ENCODE measurements around the gene SHH. TPM values are rescaled to one million over a fixed set of nuclear protein-coding genes. Genes with fewer than 3 reads are reported as not detected.
A peak's percentile ranks its signal among the peaks of the same experiment; 100 is the strongest.

SHH gene
- total and polyA plus RNA-seq, 2 of the 13 experiments (the other 11 are each of a cell fraction or from before 2014, with no cell fraction given) = 1.9 to 3.4 TPM

DNA sequence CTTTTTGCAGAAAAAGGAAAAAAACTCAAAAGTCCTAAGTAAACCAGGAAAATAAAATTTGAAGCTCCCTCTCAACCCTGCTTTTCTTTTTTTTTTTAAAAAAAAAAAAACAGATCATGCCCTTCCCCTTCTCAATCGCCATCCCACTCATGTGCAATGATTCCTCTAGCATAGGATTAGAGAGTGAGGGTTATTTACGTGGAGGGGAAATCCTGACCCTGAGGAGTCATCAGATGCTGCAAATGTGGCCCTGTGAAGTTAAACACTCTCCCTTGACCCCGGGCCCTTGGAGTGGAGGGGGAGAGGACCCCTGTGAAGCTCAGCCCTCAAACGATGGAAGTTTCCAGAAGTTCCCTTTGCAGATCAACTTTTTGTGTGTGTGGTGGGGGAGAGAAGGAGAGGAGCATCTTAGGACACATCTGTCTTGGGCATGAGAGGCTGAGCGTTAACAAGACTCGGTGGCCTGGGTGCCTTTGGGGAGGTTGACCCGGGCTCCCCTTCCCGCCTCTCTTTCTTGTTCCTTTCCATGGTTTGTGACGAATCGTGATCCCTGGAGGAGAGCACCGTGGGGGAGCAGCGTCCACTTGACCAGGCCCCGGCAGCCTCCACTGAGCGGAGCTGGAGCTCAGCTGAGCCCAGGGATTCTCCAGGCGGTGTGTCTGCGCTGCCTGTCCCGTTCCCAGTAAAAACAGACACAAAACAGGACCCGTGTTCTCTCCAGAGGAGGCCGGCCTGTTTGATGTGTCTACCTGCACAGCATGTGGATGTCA lies 1.5 kb upstream of the SHH start:
- H3K9me3 ChIP-seq (ENCODE audit: low read length) = no peaks in the 10 kb centered on the region
- TF ChIP-seq KLF9 (CRISPR knock-in tag; IDR thresholded peaks at IDR 0.05; ENCODE audit: low read depth) (no peak), FOXJ3 (CRISPR knock-in tag; IDR thresholded peaks at IDR 0.05; ENCODE audit: borderline replicate concordance) (0 out of 2 replicates have a peak, but pooled peaks have one; percentile 3)
- no peaks in the 10 kb centered on the region for H3K36me3 ChIP-seq (replicated peaks in 1 of 2; ENCODE audit: control insufficient read depth in 1 of 2, insufficient read depth in 2 of 2, low read length in 2 of 2)
- intact Hi-C loops (cut with micrococcal nuclease; ENCODE audit: unreplicated experiment) (loop anchor here (2.0 to 5.0 kb wide), 3 partner anchors 343 to 1004 kb away; no protein-coding TSS in a partner anchor), in situ Hi-C loops (cut with HindIII; ENCODE audit: extremely low pct_ligation_motif_present, low pct_unique_long_range_greater_than_20kb) (loop anchor here (5.0 to 25.0 kb wide), 3 partner anchors 151 to 824 kb away; partner anchors contain the start of gene RNF32)
- POLR2A ChIA-PET = interaction anchor here (0.9 to 2.4 kb wide), 2 partner anchors 148 to 801 kb away, joined by 3 to 14 read pairs; no protein-coding TSS in a partner anchor
- H3K27me3 ChIP-seq (ENCODE audit: control insufficient read depth in 1 of 2, insufficient read depth in 2 of 2, low read length in 2 of 2) = peaks cover 7 to 69% of the 10 kb centered on the region in 2 experiments; a peak in 4 of 5 replicates
- no peak overlapping the region for H3K9ac ChIP-seq (ENCODE audit: insufficient read depth, low read depth, low read length)
- ATAC-seq (no peak), FAIRE-seq (no peak), DNase-seq (ENCODE audit: low spot score) (no peak)
- H3K4me1 ChIP-seq (ENCODE audit: insufficient read depth, low read length) = peaks cover 44% of the 10 kb centered on the region
- H2AFZ ChIP-seq (ENCODE audit: low read length) = no peak overlapping the region
- H3K4me3 ChIP-seq (replicated peaks in 1 of 3; ENCODE audit: insufficient read depth in 1 of 3, low read depth in 2 of 3, low read length in 3 of 3) = no peak overlapping the region
- H4K20me1 ChIP-seq (ENCODE audit: insufficient read depth, low read length) = peaks cover 5% of the 10 kb centered on the region; the same call in 1 of the 2 replicates
- CTCF ChIA-PET (ENCODE audit: low intra/inter-chr PET ratio, low total read pairs) = no interaction called here
- H3K4me2 ChIP-seq (ENCODE audit: low read depth, low read length) = peak overlapping the region; percentile 15; the same call in 1 of the 2 replicates
- no peaks in the 10 kb centered on the region for H3K79me2 ChIP-seq (ENCODE audit: insufficient read depth, low read length)
- BruUV-seq (replicated peaks) = no TSS peak
- H3K27ac ChIP-seq (ENCODE audit: extremely low read length, insufficient read depth, low read length) = no peak overlapping the region
- WGBS (ENCODE audit: low lambda C conversion rate) = 34% methylated on average over 7 of the region's 19 CpGs

DNA sequence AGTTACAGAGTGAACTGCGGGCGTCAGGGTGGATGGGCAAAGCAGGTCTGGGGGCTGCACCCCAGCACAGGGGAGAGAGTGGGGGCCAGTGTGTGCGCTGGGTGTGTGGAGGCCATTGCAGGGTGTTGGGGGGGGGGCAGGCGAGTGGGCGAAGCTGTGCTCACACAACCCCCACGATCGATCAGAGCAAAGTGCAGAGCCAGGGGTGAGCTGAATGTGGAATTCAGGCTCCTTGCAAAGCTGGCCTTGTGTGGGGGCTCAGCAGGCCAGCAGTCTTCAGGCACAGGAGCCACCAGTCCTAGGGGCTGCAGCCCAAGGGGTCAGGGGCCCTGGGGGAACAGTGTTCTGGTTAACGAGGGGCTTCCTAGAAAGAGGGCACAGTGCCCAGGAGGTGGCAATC lies 862 bp upstream of the SHH start:
- Histone ChIP-seq H3K9me3 (ENCODE audit: low read length) (no peaks in the 10 kb centered on the region), H3K36me3 (replicated peaks in 1 of 2; ENCODE audit: control insufficient read depth in 1 of 2, insufficient read depth in 2 of 2, low read length in 2 of 2) (no peaks in the 10 kb centered on the region), H3K4me2 (ENCODE audit: low read depth, low read length) (peak overlapping the region; percentile 15), H3K27me3 (ENCODE audit: control insufficient read depth in 1 of 2, insufficient read depth in 2 of 2, low read length in 2 of 2) (peaks cover 7 to 63% of the 10 kb centered on the region in 2 experiments; a peak in 4 of 5 replicates), H3K27ac (ENCODE audit: extremely low read length, insufficient read depth, low read length) (no peak overlapping the region), H3K4me1 (ENCODE audit: insufficient read depth, low read length) (peaks cover 44% of the 10 kb centered on the region), H3K9ac (ENCODE audit: insufficient read depth, low read depth, low read length) (no peak overlapping the region), H4K20me1 (ENCODE audit: insufficient read depth, low read length) (peaks cover 5% of the 10 kb centered on the region; the same call in 1 of the 2 replicates), H3K79me2 (ENCODE audit: insufficient read depth, low read length) (no peaks in the 10 kb centered on the region), H2AFZ (ENCODE audit: low read length) (no peak overlapping the region), H3K4me3 (replicated peaks in 1 of 3; ENCODE audit: insufficient read depth in 1 of 3, low read depth in 2 of 3, low read length in 3 of 3) (peak overlapping the region in 1 of 3 experiments; percentile 7; a peak in 1 of 6 replicates)
- no TSS peak for BruUV-seq (replicated peaks)
- DNase-seq (ENCODE audit: low spot score) = no peak
- FAIRE-seq = no peak
- in situ Hi-C loops (cut with HindIII; ENCODE audit: extremely low pct_ligation_motif_present, low pct_unique_long_range_greater_than_20kb) = loop anchor here (5.0 to 25.0 kb wide), 3 partner anchors 152 to 824 kb away; partner anchors contain the start of gene RNF32
- ATAC-seq = no peak
- CTCF ChIA-PET (ENCODE audit: low intra/inter-chr PET ratio, low total read pairs) = no interaction called here
- POLR2A ChIA-PET = interaction anchor here (0.9 to 2.4 kb wide), 2 partner anchors 149 to 802 kb away, joined by 3 to 14 read pairs; no protein-coding TSS in a partner anchor
- 3% methylated on average over 4 of the region's 8 CpGs for WGBS (ENCODE audit: low lambda C conversion rate)
- intact Hi-C loops (cut with micrococcal nuclease; ENCODE audit: unreplicated experiment) = loop anchor here (5.0 kb wide), 2 partner anchors 659 to 1004 kb away; no protein-coding TSS in a partner anchor
- TF ChIP-seq MAFG (CRISPR knock-in tag; IDR thresholded peaks at IDR 0.05) = no peak
- TF ChIP-seq, protein P1, sequence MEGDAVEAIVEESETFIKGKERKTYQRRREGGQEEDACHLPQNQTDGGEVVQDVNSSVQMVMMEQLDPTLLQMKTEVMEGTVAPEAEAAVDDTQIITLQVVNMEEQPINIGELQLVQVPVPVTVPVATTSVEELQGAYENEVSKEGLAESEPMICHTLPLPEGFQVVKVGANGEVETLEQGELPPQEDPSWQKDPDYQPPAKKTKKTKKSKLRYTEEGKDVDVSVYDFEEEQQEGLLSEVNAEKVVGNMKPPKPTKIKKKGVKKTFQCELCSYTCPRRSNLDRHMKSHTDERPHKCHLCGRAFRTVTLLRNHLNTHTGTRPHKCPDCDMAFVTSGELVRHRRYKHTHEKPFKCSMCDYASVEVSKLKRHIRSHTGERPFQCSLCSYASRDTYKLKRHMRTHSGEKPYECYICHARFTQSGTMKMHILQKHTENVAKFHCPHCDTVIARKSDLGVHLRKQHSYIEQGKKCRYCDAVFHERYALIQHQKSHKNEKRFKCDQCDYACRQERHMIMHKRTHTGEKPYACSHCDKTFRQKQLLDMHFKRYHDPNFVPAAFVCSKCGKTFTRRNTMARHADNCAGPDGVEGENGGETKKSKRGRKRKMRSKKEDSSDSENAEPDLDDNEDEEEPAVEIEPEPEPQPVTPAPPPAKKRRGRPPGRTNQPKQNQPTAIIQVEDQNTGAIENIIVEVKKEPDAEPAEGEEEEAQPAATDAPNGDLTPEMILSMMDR (CRISPR knock-in tag; IDR thresholded peaks at IDR 0.05) = no peak; the same call in 1 of the 2 replicates
- TF ChIP-seq, protein P2, sequence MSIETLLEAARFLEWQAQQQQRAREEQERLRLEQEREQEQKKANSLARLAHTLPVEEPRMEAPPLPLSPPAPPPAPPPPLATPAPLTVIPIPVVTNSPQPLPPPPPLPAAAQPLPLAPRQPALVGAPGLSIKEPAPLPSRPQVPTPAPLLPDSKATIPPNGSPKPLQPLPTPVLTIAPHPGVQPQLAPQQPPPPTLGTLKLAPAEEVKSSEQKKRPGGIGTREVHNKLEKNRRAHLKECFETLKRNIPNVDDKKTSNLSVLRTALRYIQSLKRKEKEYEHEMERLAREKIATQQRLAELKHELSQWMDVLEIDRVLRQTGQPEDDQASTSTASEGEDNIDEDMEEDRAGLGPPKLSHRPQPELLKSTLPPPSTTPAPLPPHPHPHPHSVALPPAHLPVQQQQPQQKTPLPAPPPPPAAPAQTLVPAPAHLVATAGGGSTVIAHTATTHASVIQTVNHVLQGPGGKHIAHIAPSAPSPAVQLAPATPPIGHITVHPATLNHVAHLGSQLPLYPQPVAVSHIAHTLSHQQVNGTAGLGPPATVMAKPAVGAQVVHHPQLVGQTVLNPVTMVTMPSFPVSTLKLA (IDR thresholded peaks at IDR 0.05) = no peak
- peak; percentile 71; the same call in 1 of the 2 replicates for TF ChIP-seq HDAC2 (CRISPR knock-in tag; IDR thresholded peaks at IDR 0.05)
- TF ChIP-seq, protein P3, sequence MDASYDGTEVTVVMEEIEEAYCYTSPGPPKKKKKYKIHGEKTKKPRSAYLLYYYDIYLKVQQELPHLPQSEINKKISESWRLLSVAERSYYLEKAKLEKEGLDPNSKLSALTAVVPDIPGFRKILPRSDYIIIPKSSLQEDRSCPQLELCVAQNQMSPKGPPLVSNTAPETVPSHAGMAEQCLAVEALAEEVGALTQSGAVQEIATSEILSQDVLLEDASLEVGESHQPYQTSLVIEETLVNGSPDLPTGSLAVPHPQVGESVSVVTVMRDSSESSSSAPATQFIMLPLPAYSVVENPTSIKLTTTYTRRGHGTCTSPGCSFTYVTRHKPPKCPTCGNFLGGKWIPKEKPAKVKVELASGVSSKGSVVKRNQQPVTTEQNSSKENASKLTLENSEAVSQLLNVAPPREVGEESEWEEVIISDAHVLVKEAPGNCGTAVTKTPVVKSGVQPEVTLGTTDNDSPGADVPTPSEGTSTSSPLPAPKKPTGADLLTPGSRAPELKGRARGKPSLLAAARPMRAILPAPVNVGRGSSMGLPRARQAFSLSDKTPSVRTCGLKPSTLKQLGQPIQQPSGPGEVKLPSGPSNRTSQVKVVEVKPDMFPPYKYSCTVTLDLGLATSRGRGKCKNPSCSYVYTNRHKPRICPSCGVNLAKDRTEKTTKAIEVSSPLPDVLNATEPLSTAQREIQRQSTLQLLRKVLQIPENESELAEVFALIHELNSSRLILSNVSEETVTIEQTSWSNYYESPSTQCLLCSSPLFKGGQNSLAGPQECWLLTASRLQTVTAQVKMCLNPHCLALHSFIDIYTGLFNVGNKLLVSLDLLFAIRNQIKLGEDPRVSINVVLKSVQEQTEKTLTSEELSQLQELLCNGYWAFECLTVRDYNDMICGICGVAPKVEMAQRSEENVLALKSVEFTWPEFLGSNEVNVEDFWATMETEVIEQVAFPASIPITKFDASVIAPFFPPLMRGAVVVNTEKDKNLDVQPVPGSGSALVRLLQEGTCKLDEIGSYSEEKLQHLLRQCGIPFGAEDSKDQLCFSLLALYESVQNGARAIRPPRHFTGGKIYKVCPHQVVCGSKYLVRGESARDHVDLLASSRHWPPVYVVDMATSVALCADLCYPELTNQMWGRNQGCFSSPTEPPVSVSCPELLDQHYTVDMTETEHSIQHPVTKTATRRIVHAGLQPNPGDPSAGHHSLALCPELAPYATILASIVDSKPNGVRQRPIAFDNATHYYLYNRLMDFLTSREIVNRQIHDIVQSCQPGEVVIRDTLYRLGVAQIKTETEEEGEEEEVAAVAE (CRISPR knock-in tag; IDR thresholded peaks at IDR 0.05; ENCODE audit: borderline replicate concordance) = no peak
- TF ChIP-seq ZNF343 (CRISPR knock-in tag; IDR thresholded peaks at IDR 0.05) = no peak

Data from HepG2 (cell line).